ENCODE data around the gene ANKS6. TPM values are rescaled to one million over a fixed set of nuclear protein-coding genes. Genes with fewer than 3 reads are reported as not detected.
A peak's percentile ranks its signal among the peaks of the same experiment; 100 is the strongest.

The ANKS6 gene
- total RNA-seq, 1 experiment from 2014 or later = 46.3 TPM

DNA sequence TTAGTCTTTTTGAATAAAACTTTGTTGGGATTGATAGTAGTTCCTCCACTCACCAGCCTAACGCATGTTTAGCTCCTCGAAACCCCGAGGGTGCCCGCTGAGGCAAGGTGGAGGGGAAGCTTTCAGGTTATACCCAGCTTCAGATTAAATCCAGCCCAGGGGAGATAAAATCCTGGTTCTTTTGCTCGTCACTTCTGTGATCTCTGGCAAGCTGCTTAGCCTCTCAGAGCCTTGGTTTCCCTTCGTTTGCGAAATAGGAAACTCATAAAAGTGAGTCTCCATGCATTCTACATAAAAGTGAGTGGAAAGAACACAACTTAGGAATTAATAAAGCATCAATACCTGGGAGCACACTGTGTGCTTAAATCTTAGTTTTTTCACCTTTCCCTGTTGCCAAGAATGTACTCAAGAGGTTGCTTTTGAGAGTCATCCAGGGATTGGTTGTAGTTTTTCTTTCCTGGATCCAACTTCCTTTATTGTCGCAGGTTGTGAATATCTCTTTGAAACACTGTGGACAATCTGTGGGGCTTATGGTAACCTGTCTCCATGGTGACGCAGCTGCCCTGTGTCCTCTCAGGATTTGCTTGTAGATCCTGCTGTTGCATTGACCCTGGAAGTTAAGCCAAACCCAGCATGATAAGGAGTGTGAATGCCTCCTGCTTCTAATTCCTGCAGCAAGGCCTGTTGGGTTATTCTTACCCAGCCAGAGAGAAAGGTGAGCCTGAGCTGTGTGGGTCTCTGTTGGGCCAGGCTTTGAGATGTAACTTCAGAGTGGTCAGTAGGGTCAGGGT, 13.2 kb upstream of the ANKS6 start:
- no peak overlapping the region for H3K4me2 ChIP-seq (ENCODE audit: insufficient read depth, insufficient read length, low read length)
- Mint-ChIP-seq H3K4me1 (peaks cover 38 to 54% of the 10 kb centered on the region in 2 experiments), H3K36me3 (ENCODE audit: insufficient read depth in 1 of 3, low read depth in 3 of 3) (peaks cover 0 to 16% (median 0%) of the 10 kb centered on the region in 3 experiments; a peak in 2 of 7 replicates), H3K27ac (peak overlapping the region in 2 of 3 experiments; percentile 74 to 97; a peak in 3 of 7 replicates), H3K4me3 (peak overlapping the region in 1 of 2 experiments; percentile 87; a peak in 3 of 5 replicates), H3K9me3 (no peaks in the 10 kb centered on the region), H3K27me3 (ENCODE audit: low read depth) (peaks cover 27% of the 10 kb centered on the region)
- H2AK5ac ChIP-seq (ENCODE audit: insufficient read length, low read length) = no peak overlapping the region
- TF ChIP-seq, protein P1, sequence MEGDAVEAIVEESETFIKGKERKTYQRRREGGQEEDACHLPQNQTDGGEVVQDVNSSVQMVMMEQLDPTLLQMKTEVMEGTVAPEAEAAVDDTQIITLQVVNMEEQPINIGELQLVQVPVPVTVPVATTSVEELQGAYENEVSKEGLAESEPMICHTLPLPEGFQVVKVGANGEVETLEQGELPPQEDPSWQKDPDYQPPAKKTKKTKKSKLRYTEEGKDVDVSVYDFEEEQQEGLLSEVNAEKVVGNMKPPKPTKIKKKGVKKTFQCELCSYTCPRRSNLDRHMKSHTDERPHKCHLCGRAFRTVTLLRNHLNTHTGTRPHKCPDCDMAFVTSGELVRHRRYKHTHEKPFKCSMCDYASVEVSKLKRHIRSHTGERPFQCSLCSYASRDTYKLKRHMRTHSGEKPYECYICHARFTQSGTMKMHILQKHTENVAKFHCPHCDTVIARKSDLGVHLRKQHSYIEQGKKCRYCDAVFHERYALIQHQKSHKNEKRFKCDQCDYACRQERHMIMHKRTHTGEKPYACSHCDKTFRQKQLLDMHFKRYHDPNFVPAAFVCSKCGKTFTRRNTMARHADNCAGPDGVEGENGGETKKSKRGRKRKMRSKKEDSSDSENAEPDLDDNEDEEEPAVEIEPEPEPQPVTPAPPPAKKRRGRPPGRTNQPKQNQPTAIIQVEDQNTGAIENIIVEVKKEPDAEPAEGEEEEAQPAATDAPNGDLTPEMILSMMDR (conservative IDR thresholded peaks at IDR 0.05) = no peak
- no peak overlapping the region for H3K14ac ChIP-seq (ENCODE audit: insufficient read depth, low read length)
- no CpG with 5 or more reads among the region's 9 CpGs for WGBS (ENCODE audit: extremely low coverage, insufficient read length, low lambda C conversion rate)
- DNase-seq = no peak
- no peak overlapping the region for H3K56ac ChIP-seq (ENCODE audit: insufficient read length, low read depth, low read length)
- H2BK5ac ChIP-seq (ENCODE audit: insufficient read length, low read length) = no peak overlapping the region
- H3K4me1 ChIP-seq (ENCODE audit: insufficient read depth, low read length) = no peaks in the 10 kb centered on the region
- no peaks in the 10 kb centered on the region for H4K20me1 ChIP-seq (ENCODE audit: control insufficient read depth, insufficient read depth, insufficient read length)
- no peak overlapping the region for H3T11ph ChIP-seq (ENCODE audit: low read length)
- no peaks in the 10 kb centered on the region for H3K9me3 ChIP-seq (ENCODE audit: control insufficient read depth, low read depth, low read length)
- no peak overlapping the region for H3K27ac ChIP-seq (ENCODE audit: insufficient read length, low read depth, low read length)
- no peak overlapping the region for H2AFZ ChIP-seq (ENCODE audit: low read length)
- no peak overlapping the region for H4K8ac ChIP-seq (replicated peaks; ENCODE audit: insufficient read length, low read depth, low read length)
- H3K27me3 ChIP-seq (ENCODE audit: insufficient read depth, low read length) = no peaks in the 10 kb centered on the region
- H2BK20ac ChIP-seq (ENCODE audit: low read depth, low read length, poor library complexity, severe bottlenecking) = no peak overlapping the region
- no peak overlapping the region for H3K18ac ChIP-seq (ENCODE audit: insufficient read length, low read depth, low read length)
- H3K23me2 ChIP-seq (ENCODE audit: insufficient read length, low read depth, low read length, poor library complexity, severe bottlenecking) = peaks cover 8% of the 10 kb centered on the region
- no peak overlapping the region for H4K91ac ChIP-seq (ENCODE audit: insufficient read length, low read depth, low read length)
- H2BK15ac ChIP-seq (ENCODE audit: low read depth, low read length) = no peak overlapping the region
- no peak overlapping the region for H2BK12ac ChIP-seq (ENCODE audit: insufficient read length, low read depth, low read length)
- no peaks in the 10 kb centered on the region for H3K79me2 ChIP-seq (ENCODE audit: insufficient read depth, low read length)
- no peaks in the 10 kb centered on the region for H3K79me1 ChIP-seq (ENCODE audit: insufficient read depth, low read depth, low read length, poor library complexity, severe bottlenecking)
- H4K5ac ChIP-seq (ENCODE audit: insufficient read length, low read depth, low read length) = no peak overlapping the region
- H3K23ac ChIP-seq (ENCODE audit: insufficient read length, low read depth, low read length) = no peak overlapping the region
- no peak overlapping the region for H2BK120ac ChIP-seq (ENCODE audit: low read depth, low read length, poor library complexity, severe bottlenecking)
- no peak overlapping the region for H3K9ac ChIP-seq (ENCODE audit: extremely low read depth, insufficient read length, low read length)
- no peak overlapping the region for H3K4ac ChIP-seq (ENCODE audit: low read depth, low read length)
